Stomach (tissue), 4 donors: ENCODE data around the gene NAV1.
A peak's percentile ranks its signal among the peaks of the same experiment; 100 is the strongest.

Source experiments
- CTCF ChIP-seq, 7 experiments: fragments of 450-650 bp in 4 of 7; fragments of 200-600 bp in 3 of 7; sonication (generic) in 3 of 7; IDR thresholded peaks; one replicate each; pipeline ENCODE4 v1.5.1; 2016 to 2019; ENCODE audit warnings: antibody characterized with exemption in 7 of 7, control low read depth in 2 of 7, mild to moderate bottlenecking in 1 of 7
- POLR2A ChIP-seq, 4 donors: fragments of 450-650 bp; IDR thresholded peaks; one replicate each; pipeline ENCODE4 v1.6.1; 2016; ENCODE audit warnings: antibody characterized with exemption in 4 of 4, control low read depth in 2 of 4, mild to moderate bottlenecking in 1 of 4, moderate library complexity in 1 of 4
- POLR2AphosphoS5 ChIP-seq, 3 donors: sonication (generic); formaldehyde crosslinking; IDR thresholded peaks; one replicate each; pipeline ENCODE4 v1.6.1; 2016; ENCODE audit warnings: antibody characterized with exemption in 3 of 3

- peak in 1 of 7 experiments; percentile 3 for TF ChIP-seq CTCF (IDR thresholded peaks at IDR 0.05)
- TF ChIP-seq POLR2A (IDR thresholded peaks at IDR 0.05): no peak
- no peak for TF ChIP-seq POLR2AphosphoS5 (IDR thresholded peaks at IDR 0.05)
These were observed 876 bp upstream of the NAV1 start for GRCh38 chr1:201537891-201538611.
